GM12878 (cell line): Measurements from ENCODE around the gene CARM1.

Experiments used
- CEBPB ChIP-seq, 2 experiments: fragments of 150-350 bp in 1 of 2; IDR thresholded peaks; 2 replicates each; pipeline ENCODE4 v1.6.1; 2012 to 2014; ENCODE audit warnings: low read depth in 2 of 2, low read length in 2 of 2, borderline replicate concordance in 1 of 2, inconsistent platforms in 1 of 2
- EP300 ChIP-seq, 2 experiments: fragments of 150-350 bp in 1 of 2; IDR thresholded peaks; 2 replicates each; pipeline ENCODE4 v1.6.1; 2011 to 2012; ENCODE audit warnings: low read depth in 2 of 2, low read length in 2 of 2, borderline replicate concordance in 1 of 2, improper control_type of control experiment in 1 of 2, inconsistent platforms in 1 of 2; ENCODE audit not compliant: control insufficient read depth in 1 of 2
- EZH2 ChIP-seq: IDR thresholded peaks from 2 replicates; pipeline ENCODE4 v1.6.1; 2012; ENCODE audit warnings: low read depth, mild to moderate bottlenecking, control low read depth, inconsistent platforms, low read length, borderline replicate concordance; ENCODE audit not compliant: control insufficient read depth
- GABPA ChIP-seq: IDR thresholded peaks from 2 replicates; pipeline ENCODE4 v1.6.1; 2014; ENCODE audit warnings: antibody characterized with exemption, low read depth, mild to moderate bottlenecking, inconsistent platforms
- NFYB ChIP-seq: IDR thresholded peaks from 2 replicates; pipeline ENCODE4 v1.6.1; 2011; ENCODE audit warnings: low read depth, mild to moderate bottlenecking, low read length, improper control_type of control experiment, moderate library complexity; ENCODE audit not compliant: insufficient read depth
- PAX8 ChIP-seq: fragments of 450-650 bp; IDR thresholded peaks from 2 replicates; pipeline ENCODE4 v1.6.1; 2017; ENCODE audit warnings: mild to moderate bottlenecking, moderate library complexity
- POLR2AphosphoS5 ChIP-seq: IDR thresholded peaks from 2 replicates; pipeline ENCODE4 v1.6.1; 2011; ENCODE audit warnings: mild to moderate bottlenecking, low read length, inconsistent platforms
- RB1 ChIP-seq: fragments of 450-650 bp; formaldehyde crosslinking; IDR thresholded peaks from 2 replicates; pipeline ENCODE4 v1.6.1; 2017; ENCODE audit warnings: mild to moderate bottlenecking, borderline replicate concordance
- SIN3A ChIP-seq: IDR thresholded peaks from 2 replicates; pipeline ENCODE4 v1.6.1; 2012; ENCODE audit warnings: low read depth, low read length, improper control_type of control experiment
- TAF1 ChIP-seq: IDR thresholded peaks from 2 replicates; pipeline ENCODE4 v1.6.1; 2011; ENCODE audit warnings: mild to moderate bottlenecking, low read depth, low read length, borderline replicate concordance
- TF ChIP-seq, protein P1 (sequence below), 3 experiments: IDR thresholded peaks in 2 of 3; conservative IDR thresholded peaks in 1 of 3; 2 replicates each; pipeline ENCODE4 v1.5.1; 2011; ENCODE audit warnings: low read depth in 3 of 3, low read length in 3 of 3, mild to moderate bottlenecking in 3 of 3, control low read depth in 2 of 3, moderate library complexity in 2 of 3, inconsistent platforms in 1 of 3, mixed read lengths in 1 of 3; ENCODE audit not compliant: control insufficient read depth in 2 of 3, insufficient read depth in 1 of 3; ENCODE audit errors: extremely low read depth in 1 of 3

DNA sequence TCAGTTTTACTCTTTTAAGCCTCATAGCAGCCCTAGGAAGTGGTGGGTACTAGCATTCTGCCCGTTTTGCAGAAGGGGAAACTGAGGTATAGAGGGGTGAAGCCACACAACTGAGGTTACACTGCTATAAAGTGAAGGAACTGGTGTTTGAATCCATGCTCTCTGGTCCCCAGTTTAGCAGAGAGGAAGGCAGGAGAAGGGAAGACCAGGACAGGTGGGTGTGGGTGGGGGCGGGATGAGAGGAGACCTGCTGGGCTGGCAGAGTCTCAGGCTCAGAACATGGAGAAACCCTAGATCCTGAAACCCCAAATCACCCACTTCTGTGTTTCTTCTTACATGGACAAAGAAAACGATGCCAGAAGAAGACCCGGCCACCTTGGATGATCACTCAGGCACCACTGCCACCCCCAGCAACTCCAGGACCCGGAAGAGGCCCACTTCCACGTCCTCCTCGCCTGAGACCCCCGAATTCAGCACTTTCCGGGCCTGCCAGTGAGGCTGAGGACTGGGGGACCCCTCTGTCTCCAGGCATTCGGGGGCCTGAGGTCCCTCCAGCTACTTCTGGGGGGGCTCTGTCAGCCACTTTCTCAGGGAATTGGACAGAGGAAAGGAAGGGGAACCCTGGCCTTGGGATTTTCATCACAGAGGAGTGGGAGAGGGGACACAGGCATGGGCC lies 2.3 kb upstream of the CARM1 start:
- TF ChIP-seq NFYB (no peak), RB1 (no peak), GABPA (no peak), SIN3A (no peak), EP300 (IDR thresholded peaks at IDR 0.05; ENCODE audit: borderline replicate concordance in 1 of 2, control insufficient read depth in 1 of 2, low read depth in 2 of 2, low read length in 2 of 2) (no peak), EZH2 (no peak), POLR2AphosphoS5 (no peak), PAX8 (no peak), CEBPB (IDR thresholded peaks at IDR 0.05; ENCODE audit: borderline replicate concordance in 1 of 2, low read depth in 2 of 2, low read length in 2 of 2) (no peak), TAF1 (no peak)
- TF ChIP-seq, protein P1, sequence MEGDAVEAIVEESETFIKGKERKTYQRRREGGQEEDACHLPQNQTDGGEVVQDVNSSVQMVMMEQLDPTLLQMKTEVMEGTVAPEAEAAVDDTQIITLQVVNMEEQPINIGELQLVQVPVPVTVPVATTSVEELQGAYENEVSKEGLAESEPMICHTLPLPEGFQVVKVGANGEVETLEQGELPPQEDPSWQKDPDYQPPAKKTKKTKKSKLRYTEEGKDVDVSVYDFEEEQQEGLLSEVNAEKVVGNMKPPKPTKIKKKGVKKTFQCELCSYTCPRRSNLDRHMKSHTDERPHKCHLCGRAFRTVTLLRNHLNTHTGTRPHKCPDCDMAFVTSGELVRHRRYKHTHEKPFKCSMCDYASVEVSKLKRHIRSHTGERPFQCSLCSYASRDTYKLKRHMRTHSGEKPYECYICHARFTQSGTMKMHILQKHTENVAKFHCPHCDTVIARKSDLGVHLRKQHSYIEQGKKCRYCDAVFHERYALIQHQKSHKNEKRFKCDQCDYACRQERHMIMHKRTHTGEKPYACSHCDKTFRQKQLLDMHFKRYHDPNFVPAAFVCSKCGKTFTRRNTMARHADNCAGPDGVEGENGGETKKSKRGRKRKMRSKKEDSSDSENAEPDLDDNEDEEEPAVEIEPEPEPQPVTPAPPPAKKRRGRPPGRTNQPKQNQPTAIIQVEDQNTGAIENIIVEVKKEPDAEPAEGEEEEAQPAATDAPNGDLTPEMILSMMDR (IDR thresholded peaks at IDR 0.05 in 2 of 3, conservative IDR thresholded peaks at IDR 0.05 in 1 of 3; ENCODE audit: control insufficient read depth in 2 of 3, extremely low read depth in 1 of 3, insufficient read depth in 1 of 3, low read depth in 3 of 3, low read length in 3 of 3) = no peak
